GM18499 (cell line): ENCODE measurements around the gene OGFOD3.
"Not testable (repeated sequence)": the region's sequence is repeated elsewhere in the genome, so short reads cannot be mapped to it uniquely, and the experiment has no call there.

ENCODE experiments used
- ATAC-seq: cut with Tn5 transposase; IDR thresholded peaks from one replicate; pipeline ENCODE4 v1.9.1; 2021; ENCODE audit warnings: moderate number of reproducible peaks; ENCODE audit not compliant: insufficient read depth, unreplicated experiment

OGFOD3 gene

DNA sequence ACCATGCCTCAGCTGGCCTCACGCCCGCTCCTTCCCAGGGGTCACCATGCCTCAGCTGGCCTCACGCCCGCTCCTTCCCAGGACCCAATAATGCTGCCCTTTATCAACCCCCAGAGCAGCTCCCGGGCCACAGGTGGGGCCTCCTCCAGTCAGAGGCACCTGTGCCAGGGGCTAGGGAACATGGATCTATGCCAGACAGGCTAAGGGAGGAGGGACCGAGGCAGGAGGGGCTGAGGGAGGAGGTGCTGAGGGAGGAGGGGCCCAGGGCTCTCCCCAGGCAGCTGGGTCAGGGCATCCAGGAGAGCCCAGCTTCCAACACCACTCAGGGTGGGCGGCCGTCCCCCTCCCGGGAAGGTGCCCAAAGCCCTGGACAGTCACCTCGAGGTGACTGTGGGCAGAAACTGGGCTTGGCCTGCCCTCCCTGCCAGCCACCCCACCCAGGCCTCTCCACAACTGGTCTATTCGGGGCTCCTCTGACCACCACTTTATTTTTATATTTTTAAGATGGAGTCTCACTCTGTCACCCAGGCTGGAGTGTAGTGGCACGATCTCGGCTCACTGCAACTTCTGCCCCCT is 27.4 kb downstream of the OGFOD3 start:
- no peak for ATAC-seq

DNA sequence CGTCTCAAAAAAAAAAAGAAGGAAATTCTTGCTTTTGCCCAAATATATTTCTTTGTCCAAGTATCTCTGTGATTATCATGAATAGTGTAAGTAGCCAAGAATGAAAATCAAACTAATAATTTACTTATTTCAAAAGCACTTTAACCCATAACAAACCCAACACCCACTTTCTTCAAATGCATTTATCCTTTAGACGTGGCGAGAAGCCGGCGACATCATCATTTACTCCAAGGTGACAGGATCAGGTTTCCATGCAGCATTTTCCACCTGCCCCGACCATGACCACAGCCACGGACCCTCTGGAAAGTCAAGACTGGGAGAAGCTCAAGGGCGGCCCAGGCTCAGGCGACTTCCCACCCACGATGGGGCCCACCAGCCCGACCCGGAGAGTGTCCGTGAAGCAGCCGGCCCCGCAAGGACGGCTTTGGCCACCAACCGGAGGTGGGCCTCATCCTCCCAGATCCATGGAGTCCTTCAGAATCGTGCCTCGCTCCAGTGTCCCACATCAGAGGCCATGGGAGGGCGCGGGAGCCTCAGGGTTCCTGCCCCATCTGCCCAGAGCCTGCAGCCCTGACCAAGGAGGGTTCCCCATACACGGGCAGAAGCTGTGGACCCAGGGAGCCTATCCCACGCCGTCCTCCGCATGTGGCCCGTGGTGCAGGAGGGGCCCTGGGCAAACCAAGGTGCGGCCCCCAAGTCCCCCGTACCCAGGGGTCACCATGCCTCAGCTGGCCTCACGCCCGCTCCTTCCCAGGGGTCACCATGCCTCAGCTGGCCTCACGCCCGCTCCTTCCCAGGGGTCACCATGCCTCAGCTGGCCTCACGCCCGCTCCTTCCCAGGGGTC is 28.1 kb downstream of the OGFOD3 start:
- no peak for ATAC-seq

DNA sequence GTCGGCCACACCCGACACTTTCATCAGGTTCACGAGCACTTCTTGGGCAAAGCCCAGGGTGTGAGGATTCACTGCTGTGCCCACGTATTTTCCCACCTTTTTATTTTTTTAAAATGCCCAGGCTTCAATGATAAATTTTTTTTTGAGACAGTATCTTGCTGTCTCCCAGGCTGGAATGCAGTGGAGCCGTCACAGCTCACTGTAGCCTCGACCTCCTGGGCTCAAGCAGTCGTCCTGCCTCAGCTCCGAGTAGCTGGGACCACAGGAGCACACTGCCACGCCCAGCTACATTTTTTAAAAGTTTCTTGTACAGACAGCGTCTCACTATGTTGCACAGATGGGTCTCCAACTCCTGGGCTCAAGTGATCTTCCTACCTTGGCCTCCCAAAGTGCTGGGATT is 29.0 kb downstream of the OGFOD3 start:
- ATAC-seq = no peak

DNA sequence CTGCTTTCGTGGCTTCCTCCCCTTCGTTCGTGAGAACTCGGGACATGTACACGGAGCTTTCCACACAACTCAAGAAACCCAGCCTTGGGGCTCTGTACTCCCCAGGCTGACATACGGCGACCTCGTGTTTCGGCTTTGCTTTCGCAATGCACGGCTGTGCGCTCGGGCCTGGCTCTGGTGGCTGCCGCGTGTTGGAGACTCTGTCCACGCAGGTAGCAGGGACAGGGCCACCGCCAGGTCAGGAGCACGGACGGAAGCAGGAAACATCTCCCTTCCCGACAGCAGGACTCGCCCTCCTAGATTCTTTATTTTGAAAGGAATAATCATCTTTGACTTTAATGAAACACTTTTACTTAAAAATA is 29.5 kb downstream of the OGFOD3 start:
- no peak for ATAC-seq

- ATAC-seq = no peak
Observed at GRCh38 chr17:82388223-82388921, 30.0 kb downstream of the OGFOD3 start.

DNA sequence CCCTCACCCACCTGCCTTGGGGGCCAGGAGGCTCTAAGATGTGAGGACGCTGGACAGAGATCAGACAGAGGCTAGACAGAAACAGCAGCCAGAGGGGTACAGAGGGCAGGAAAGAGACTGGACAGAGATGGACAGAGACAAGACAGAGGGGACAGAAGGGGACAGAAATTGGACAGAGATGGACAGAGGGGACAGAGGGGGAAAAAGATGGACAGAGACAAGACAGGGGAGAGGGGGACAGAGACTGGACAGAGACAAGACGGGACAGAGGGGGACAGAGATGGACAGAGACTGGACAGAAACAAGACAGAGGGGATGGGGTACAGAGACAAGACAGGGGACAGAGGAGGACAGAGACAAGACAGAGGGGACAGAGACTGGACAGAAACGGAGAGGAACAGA is 30.7 kb downstream of the OGFOD3 start:
- ATAC-seq = no peak

GRCh38 chr17:82386881-82387704 is 31.3 kb downstream of the OGFOD3 start:
- no peak for ATAC-seq

DNA sequence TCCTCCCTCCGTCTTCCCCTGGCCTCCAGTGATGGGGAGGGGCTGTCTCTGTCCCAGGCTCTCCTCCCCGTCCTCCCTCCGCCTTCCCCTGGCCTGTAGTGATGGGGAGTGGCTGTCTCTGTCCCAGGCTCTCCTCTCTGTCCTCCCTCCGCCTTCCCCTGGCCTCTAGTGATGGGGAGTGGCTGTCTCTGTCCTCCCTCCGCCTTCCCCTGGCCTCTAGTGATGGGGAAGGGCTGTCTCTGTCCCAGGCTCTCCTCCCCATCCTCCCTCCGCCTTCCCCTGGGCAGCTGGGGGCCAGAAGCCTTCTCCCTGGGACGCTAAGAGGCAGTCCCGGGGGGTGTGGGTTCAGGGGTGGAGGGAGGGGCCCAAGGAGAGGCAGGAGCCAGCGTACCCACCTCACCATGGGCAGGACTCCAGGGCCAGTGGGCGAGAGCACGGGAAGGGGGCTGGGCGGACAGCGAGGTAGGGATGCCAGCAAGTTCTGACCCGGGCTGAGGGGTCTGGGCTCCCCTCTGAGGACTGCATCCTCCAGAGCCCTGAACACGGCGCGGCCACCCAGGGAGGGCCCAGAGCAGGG is 32.0 kb downstream of the OGFOD3 start:
- no peak for ATAC-seq

GRCh38 chr17:82385559-82386254 is 32.7 kb downstream of the OGFOD3 start:
- no peak for ATAC-seq

DNA sequence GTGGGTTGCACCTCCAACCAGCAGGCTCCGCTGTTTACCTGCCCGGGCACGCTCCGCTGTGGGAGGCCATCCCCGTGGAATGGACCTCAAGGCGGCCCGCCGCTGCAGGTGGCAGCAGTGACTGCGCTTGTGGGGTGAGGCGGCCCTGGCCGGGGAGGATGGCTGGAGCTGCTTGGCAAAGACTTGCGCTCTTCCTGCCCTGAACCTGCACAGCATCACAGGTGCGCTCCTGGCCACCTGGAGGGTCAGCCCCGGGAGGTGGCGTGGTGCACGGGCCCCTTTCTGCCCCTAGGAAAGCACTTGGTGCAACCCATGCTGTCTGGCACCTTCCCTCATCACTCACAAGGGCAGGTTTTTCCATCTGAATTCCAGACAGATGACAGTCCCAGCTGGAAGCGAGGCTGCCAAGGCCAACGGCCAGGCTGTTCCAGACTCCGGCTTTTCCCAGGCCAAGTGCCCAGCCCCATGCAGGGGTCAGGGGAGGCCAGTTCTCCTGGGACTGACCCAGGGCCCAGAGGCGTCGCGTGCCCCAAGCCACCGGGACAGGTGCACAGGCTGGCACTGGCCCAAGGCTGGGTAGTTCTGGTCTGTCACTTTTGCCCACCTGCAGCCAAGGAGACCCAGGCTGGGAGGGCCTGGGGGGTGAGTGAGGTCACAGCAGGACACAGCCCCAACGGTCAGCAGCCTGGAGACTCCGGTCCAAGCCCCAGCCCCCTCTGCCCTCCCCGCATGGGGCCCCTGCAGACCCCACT is 33.5 kb downstream of the OGFOD3 start:
- ATAC-seq = no peak

DNA sequence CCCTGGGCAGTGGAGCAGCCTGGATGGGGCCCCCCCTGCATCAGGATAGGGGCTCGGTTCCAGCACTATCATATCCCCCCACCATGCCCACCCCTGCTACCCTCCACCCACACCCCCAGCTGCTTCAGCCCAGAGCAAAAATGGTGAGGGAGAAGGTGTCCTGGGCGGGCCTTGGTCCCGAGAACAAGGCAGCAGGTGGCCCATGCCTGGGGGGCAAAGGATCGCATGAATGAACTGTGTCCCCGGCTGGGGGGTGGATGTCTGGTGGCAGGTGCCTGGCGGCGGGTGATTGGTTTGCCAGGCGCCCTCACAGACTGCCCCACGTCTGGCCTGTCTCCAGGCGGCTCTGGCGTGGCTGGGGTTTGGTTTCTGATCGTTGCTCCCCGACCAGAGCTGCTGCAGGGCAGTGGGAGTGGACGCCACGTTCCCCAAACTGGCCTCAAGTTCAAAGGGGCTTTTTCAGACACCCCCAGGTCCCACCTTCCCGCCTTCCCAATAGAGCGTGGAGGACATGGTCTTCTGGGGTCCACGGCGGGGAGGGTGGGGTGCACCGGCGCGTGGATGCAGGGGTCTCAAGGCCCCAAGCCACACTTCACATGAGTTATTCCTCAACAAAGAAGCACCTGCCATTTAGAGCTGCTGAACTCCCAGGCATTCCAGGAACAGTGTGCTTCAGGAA is 34.2 kb downstream of the OGFOD3 start:
- no peak for ATAC-seq

DNA sequence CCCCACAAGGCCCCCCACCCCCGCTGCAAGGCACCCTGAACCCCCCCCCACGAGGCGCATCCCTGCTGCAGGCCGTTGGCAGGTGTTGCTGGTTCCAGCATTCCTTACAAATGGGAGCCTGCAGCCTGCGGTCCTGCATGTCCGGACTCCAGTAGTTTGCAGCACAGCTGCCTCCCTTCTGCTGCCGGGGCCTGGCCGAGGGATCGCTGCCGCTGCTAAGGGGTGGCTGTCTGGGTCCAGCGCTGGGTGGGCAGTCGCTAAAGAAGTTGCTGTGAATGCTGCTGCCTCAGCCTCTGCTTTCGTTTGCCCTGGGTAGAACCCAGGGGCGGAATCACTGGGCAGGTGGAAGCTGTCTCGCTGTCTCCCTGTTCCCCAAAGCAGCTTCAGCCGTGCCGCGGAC is 35.0 kb downstream of the OGFOD3 start:
- no peak for ATAC-seq

DNA sequence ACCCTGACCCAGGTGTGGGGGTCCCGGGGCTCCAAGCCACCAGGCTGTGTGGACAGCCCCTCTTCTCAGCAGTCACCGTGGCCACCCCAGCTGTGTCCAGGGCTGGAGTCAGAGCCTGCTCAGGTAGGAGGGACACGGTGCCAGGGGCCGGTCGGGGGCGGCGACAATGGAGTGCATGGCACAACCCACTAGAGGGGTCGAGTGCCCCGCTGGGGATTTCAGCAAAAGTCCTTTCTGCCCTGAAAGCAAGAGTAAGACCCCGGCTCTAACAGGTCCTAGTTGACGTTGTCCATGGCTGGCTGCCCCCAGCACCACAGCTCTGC is 35.5 kb downstream of the OGFOD3 start:
- ATAC-seq = no peak

GRCh38 chr17:82382220-82382932 is 36.0 kb downstream of the OGFOD3 start:
- not testable (repeated sequence) for ATAC-seq

DNA sequence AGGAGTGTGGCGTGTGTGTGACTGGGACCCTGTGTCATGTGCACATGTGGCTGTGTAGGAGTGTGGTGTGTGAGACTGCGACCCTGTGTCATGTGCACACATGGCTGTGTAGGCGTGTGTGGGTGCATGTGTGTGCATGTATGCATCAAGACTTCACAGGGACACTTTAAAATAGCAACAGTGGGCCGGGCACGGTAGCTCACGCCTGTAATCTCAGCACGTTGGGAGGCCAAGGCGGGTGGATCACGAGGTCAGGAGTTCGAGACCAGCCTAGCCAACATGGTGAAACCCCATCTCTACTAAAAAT is 36.7 kb downstream of the OGFOD3 start:
- ATAC-seq = not testable (repeated sequence)

GRCh38 chr17:82380860-82381702 is 37.3 kb downstream of the OGFOD3 start:
- no peak for ATAC-seq

DNA sequence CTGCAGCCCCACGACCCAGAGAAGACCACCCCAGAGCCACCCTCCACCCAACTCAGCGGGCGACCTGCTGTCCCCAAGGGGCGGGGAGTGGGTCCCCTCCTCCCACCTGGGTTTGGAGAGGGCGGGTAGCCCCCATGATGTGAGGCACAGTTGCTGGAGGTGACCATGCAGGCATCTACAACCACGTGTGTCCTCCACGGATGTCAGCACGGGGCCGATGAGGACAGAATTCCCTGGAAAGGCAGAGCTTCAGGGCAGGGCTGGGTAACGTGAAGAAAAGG is 39.7 kb downstream of the OGFOD3 start:
- ATAC-seq = no peak
